Liver (tissue), 3 donors: ENCODE measurements around the gene CENPX.

Experiments used
- ATF3 ChIP-seq: IDR thresholded peaks from 2 replicates; pipeline ENCODE4 v1.6.1; 2016; ENCODE audit warnings: antibody characterized with exemption
- FOXA1 ChIP-seq: IDR thresholded peaks from 2 replicates; pipeline ENCODE4 v1.6.1; 2016; ENCODE audit warnings: antibody characterized with exemption
- GABPA ChIP-seq, 2 donors: IDR thresholded peaks in 1 of 2; conservative IDR thresholded peaks in 1 of 2; 2 replicates each; pipeline ENCODE4 v1.6.1; 2016; ENCODE audit warnings: antibody characterized with exemption in 2 of 2, mild to moderate bottlenecking in 1 of 2, moderate library complexity in 1 of 2
- HNF4A ChIP-seq, 2 donors: conservative IDR thresholded peaks; 2 replicates each; pipeline ENCODE4 v1.6.1; 2016; ENCODE audit warnings: antibody characterized with exemption in 2 of 2, mild to moderate bottlenecking in 2 of 2
- JUND ChIP-seq, 2 donors: IDR thresholded peaks; 2 replicates each; pipeline ENCODE4 v1.6.1; 2016; ENCODE audit warnings: antibody characterized with exemption in 2 of 2
- RAD21 ChIP-seq, 2 donors: IDR thresholded peaks; 2 replicates each; pipeline ENCODE4 v1.6.1; 2016; ENCODE audit warnings: antibody characterized with exemption in 2 of 2, mild to moderate bottlenecking in 2 of 2
- SP1 ChIP-seq: IDR thresholded peaks from 2 replicates; pipeline ENCODE4 v1.6.1; 2018; ENCODE audit warnings: antibody characterized with exemption, mild to moderate bottlenecking
- TAF1 ChIP-seq: conservative IDR thresholded peaks from 2 replicates; pipeline ENCODE4 v1.6.1; 2016; ENCODE audit warnings: antibody characterized with exemption, mild to moderate bottlenecking
- YY1 ChIP-seq: IDR thresholded peaks from 2 replicates; pipeline ENCODE4 v1.6.1; 2016; ENCODE audit warnings: antibody characterized with exemption, mild to moderate bottlenecking
- TF ChIP-seq, protein P1 (sequence below): fragments of 150-350 bp; IDR thresholded peaks from 2 replicates; pipeline ENCODE4 v1.5.1; 2017; ENCODE audit warnings: improper control_type of control experiment, low read depth, low read length; ENCODE audit not compliant: missing input control
- TF ChIP-seq, protein P2 (sequence below): IDR thresholded peaks from 2 replicates; pipeline ENCODE4 v1.6.1; 2016; ENCODE audit warnings: antibody characterized with exemption
- TF ChIP-seq, protein P3 (sequence below): IDR thresholded peaks from 2 replicates; pipeline ENCODE4 v1.6.1; 2016; ENCODE audit warnings: antibody characterized with exemption, mild to moderate bottlenecking
- donor health status: healthy.
- donor health status: healthy.

DNA sequence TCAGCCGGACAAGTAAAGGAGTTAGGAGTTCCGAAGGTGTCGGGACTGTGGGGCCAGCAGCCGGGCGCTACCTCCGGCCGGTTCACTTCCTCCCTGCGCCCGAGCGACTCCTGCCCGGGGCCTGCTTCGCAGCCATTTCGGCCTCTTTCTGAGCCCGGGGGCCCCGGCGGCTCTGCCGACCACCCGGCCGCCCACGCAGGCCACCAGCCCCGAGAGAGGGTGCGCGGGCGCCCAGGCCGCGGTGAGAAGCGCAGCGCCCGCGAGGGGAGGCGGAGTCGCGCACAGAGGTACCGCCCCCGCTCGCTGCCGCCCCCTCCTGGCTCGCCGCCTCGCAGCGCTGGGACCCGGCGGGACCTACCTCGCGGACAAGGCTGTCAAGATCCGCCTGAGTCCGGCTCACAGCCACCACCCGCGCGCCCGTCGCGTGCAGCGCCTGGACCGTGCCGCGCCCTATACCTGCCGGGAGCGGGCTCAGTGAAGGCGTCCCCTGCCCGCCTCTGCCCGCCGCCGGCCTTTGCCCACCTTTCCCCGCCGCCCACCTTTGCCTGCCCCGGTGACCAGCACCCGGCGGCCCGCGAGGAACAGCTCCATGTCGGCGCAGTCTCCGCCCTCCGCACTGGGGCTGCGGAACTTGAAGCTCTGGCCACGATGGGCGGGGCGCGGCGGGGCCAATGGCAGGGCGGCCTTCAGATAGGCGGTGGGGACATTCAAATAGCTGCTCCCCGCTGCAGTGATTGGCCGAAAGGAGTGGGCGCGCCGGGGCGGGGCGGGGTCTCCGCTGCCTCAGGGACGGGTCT, 14.6 kb upstream of the CENPX start, which contains the start of gene DCXR:
- TF ChIP-seq, protein P1, sequence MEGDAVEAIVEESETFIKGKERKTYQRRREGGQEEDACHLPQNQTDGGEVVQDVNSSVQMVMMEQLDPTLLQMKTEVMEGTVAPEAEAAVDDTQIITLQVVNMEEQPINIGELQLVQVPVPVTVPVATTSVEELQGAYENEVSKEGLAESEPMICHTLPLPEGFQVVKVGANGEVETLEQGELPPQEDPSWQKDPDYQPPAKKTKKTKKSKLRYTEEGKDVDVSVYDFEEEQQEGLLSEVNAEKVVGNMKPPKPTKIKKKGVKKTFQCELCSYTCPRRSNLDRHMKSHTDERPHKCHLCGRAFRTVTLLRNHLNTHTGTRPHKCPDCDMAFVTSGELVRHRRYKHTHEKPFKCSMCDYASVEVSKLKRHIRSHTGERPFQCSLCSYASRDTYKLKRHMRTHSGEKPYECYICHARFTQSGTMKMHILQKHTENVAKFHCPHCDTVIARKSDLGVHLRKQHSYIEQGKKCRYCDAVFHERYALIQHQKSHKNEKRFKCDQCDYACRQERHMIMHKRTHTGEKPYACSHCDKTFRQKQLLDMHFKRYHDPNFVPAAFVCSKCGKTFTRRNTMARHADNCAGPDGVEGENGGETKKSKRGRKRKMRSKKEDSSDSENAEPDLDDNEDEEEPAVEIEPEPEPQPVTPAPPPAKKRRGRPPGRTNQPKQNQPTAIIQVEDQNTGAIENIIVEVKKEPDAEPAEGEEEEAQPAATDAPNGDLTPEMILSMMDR, result peak; percentile 68
- no peak for TF ChIP-seq TAF1
- TF ChIP-seq, protein P2, sequence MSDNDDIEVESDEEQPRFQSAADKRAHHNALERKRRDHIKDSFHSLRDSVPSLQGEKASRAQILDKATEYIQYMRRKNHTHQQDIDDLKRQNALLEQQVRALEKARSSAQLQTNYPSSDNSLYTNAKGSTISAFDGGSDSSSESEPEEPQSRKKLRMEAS, result no peak
- peak in 1 of 2 donors; percentile 35 for TF ChIP-seq RAD21 (IDR thresholded peaks at IDR 0.05)
- TF ChIP-seq SP1, result peak; percentile 95
- peak in 1 of 2 donors; percentile 52 for TF ChIP-seq GABPA (IDR thresholded peaks at IDR 0.05 in 1 of 2, conservative IDR thresholded peaks at IDR 0.05 in 1 of 2)
- TF ChIP-seq ATF3, result no peak
- TF ChIP-seq, protein P3, sequence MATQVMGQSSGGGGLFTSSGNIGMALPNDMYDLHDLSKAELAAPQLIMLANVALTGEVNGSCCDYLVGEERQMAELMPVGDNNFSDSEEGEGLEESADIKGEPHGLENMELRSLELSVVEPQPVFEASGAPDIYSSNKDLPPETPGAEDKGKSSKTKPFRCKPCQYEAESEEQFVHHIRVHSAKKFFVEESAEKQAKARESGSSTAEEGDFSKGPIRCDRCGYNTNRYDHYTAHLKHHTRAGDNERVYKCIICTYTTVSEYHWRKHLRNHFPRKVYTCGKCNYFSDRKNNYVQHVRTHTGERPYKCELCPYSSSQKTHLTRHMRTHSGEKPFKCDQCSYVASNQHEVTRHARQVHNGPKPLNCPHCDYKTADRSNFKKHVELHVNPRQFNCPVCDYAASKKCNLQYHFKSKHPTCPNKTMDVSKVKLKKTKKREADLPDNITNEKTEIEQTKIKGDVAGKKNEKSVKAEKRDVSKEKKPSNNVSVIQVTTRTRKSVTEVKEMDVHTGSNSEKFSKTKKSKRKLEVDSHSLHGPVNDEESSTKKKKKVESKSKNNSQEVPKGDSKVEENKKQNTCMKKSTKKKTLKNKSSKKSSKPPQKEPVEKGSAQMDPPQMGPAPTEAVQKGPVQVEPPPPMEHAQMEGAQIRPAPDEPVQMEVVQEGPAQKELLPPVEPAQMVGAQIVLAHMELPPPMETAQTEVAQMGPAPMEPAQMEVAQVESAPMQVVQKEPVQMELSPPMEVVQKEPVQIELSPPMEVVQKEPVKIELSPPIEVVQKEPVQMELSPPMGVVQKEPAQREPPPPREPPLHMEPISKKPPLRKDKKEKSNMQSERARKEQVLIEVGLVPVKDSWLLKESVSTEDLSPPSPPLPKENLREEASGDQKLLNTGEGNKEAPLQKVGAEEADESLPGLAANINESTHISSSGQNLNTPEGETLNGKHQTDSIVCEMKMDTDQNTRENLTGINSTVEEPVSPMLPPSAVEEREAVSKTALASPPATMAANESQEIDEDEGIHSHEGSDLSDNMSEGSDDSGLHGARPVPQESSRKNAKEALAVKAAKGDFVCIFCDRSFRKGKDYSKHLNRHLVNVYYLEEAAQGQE, result peak; percentile 50
- TF ChIP-seq YY1, result no peak
- peak; percentile 11 for TF ChIP-seq FOXA1
- no peak for TF ChIP-seq JUND (IDR thresholded peaks at IDR 0.05)
- TF ChIP-seq HNF4A (conservative IDR thresholded peaks at IDR 0.05), result no peak
